HepG2 (cell line): ENCODE data around the gene NKAIN2. TPM values are rescaled to one million over a fixed set of nuclear protein-coding genes. Genes with fewer than 3 reads are reported as not detected.
A peak's percentile ranks its signal among the peaks of the same experiment; 100 is the strongest.

Experiments used
- ATAC-seq: fragments of 200-7000 bp; cut with Tn5 transposase; 3 replicates; pipeline ENCODE4 v1.9.1; 2020; ENCODE audit warnings: mild to moderate bottlenecking, moderate library complexity
- BruUV-seq: library from RNA; stranded (reverse); fragments of 400-500 nt; replicated peaks from 2 replicates; lab custom pipeline; 2021; lab: Mats Ljungman, UMichigan
- CTCF ChIA-PET: fragments of 300-600 bp; formaldehyde crosslinking; extraction: SDS; loops from one replicate; lab custom pipeline; 2021; ENCODE audit warnings: low total read pairs, inconsistent platforms, low intra/inter-chr PET ratio; lab: Yijun Ruan, JAX
- POLR2A ChIA-PET: fragments of 350-600 bp; sonication (Branson Sonifier 250); formaldehyde crosslinking; loops from one replicate; lab custom pipeline; 2020; ENCODE audit warnings: antibody characterized with exemption, inconsistent platforms; lab: Yijun Ruan, JAX
- DNase-seq: peaks from one replicate; pipeline ENCODE4 v3.0.0-alpha.2; 2015; ENCODE audit warnings: low spot score
- FAIRE-seq: peaks from 3 replicates; lab custom pipeline; 2011; peaks lifted over from hg19 to GRCh38; lab: Jason Lieb, UNC
- H2AFZ ChIP-seq: one replicate; pipeline ENCODE4 v1.6.1; 2011; ENCODE audit warnings: low read length, inconsistent platforms
- H3K27ac ChIP-seq: fragments of 300-600 bp; 3 replicates; pipeline ENCODE4 v1.8.0; 2011; ENCODE audit warnings: mixed run types, mild to moderate bottlenecking, mixed read lengths, low read length, inconsistent platforms; ENCODE audit not compliant: insufficient read depth; ENCODE audit errors: extremely low read length
- H3K27me3 ChIP-seq, 2 experiments: fragments of 200-600 bp in 1 of 2; 2 replicates in 1 of 2; 3 replicates in 1 of 2; pipeline versions ENCODE4 v1.6.0 to v1.8.0; 2011; ENCODE audit warnings: low read length in 2 of 2, mild to moderate bottlenecking in 2 of 2, moderate library complexity in 2 of 2, inconsistent platforms in 1 of 2; ENCODE audit not compliant: insufficient read depth in 2 of 2, control insufficient read depth in 1 of 2
- H3K36me3 ChIP-seq, 2 experiments: fragments of 200-600 bp in 1 of 2; replicated peaks in 1 of 2; 2 replicates in 1 of 2; 3 replicates in 1 of 2; pipeline versions ENCODE4 v1.5.1 to v1.8.0; 2011; ENCODE audit warnings: low read length in 2 of 2, inconsistent platforms in 1 of 2; ENCODE audit not compliant: insufficient read depth in 2 of 2, control insufficient read depth in 1 of 2
- H3K4me1 ChIP-seq: 2 replicates; pipeline ENCODE4 v1.5.1; 2012; ENCODE audit warnings: low read length, inconsistent platforms; ENCODE audit not compliant: insufficient read depth
- H3K4me2 ChIP-seq: 2 replicates; pipeline ENCODE4 v1.6.0; 2011; ENCODE audit warnings: low read depth, low read length, inconsistent platforms
- H3K4me3 ChIP-seq, 3 experiments: fragments of 200-600 bp in 1 of 3; sonication (generic), shearing (Covaris generic) in 1 of 3; replicated peaks in 1 of 3; 2 replicates each; pipeline ENCODE4 v1.5.1; 2011 to 2016; ENCODE audit warnings: low read length in 3 of 3, inconsistent platforms in 2 of 3, low read depth in 2 of 3, mild to moderate bottlenecking in 2 of 3, control low read depth in 1 of 3, mixed read lengths in 1 of 3; ENCODE audit not compliant: insufficient read depth in 1 of 3
- H3K79me2 ChIP-seq: one replicate; pipeline ENCODE4 v1.6.1; 2011; ENCODE audit warnings: low read length, inconsistent platforms; ENCODE audit not compliant: insufficient read depth
- H3K9ac ChIP-seq: 2 replicates; pipeline ENCODE4 v1.6.0; 2011; ENCODE audit warnings: mild to moderate bottlenecking, low read depth, low read length, inconsistent platforms; ENCODE audit not compliant: insufficient read depth
- H3K9me3 ChIP-seq: 2 replicates; pipeline ENCODE4 v1.5.1; 2012; ENCODE audit warnings: mild to moderate bottlenecking, low read length
- H4K20me1 ChIP-seq: 2 replicates; pipeline ENCODE4 v1.6.0; 2011; ENCODE audit warnings: inconsistent platforms, mild to moderate bottlenecking, low read length, moderate library complexity; ENCODE audit not compliant: insufficient read depth
- ATF7 ChIP-seq, 2 experiments: fragments of 450-650 bp in 1 of 2; sonication (generic) in 1 of 2; formaldehyde crosslinking in 1 of 2; IDR thresholded peaks; 2 replicates each; pipeline versions ENCODE4 v1.4.0 to v1.6.1; 2016 to 2020; ENCODE audit warnings: antibody characterized with exemption in 1 of 2, mild to moderate bottlenecking in 1 of 2, missing genetic modification reagents in 1 of 2
- CREB1 ChIP-seq, 2 experiments: fragments of 450-650 bp in 1 of 2; IDR thresholded peaks; 2 replicates each; pipeline ENCODE4 v1.6.1; 2016 to 2017; ENCODE audit warnings: control low read depth in 1 of 2, mild to moderate bottlenecking in 1 of 2, missing compliant biosample characterization in 1 of 2, missing genetic modification characterization in 1 of 2
- EP300 ChIP-seq, 3 experiments: sonication (generic) in 1 of 3; formaldehyde crosslinking in 1 of 3; IDR thresholded peaks; 2 replicates each; pipeline versions ENCODE4 v1.5.1 to v1.6.1; 2011 to 2020; ENCODE audit warnings: low read depth in 2 of 3, low read length in 2 of 3, borderline replicate concordance in 1 of 3, improper control_type of control experiment in 1 of 3, mild to moderate bottlenecking in 1 of 3, missing genetic modification reagents in 1 of 3, moderate library complexity in 1 of 3
- HDAC1 ChIP-seq: sonication (generic); formaldehyde crosslinking; IDR thresholded peaks from 2 replicates; pipeline ENCODE4 v1.5.1; 2020; ENCODE audit warnings: mild to moderate bottlenecking, missing genetic modification reagents
- ZNF572 ChIP-seq: sonication (generic); formaldehyde crosslinking; IDR thresholded peaks from 2 replicates; pipeline ENCODE4 v1.5.1; 2020; ENCODE audit warnings: mild to moderate bottlenecking, missing genetic modification reagents
- WGBS: methylation state at CpG from one replicate; pipeline ENCODE4 v1.1.6; 2017; ENCODE audit warnings: low lambda C conversion rate; 5-methylcytosine and 5-hydroxymethylcytosine counted together
- in situ Hi-C: cut with HindIII; loops from 2 replicates; pipeline ENCODE4 v1.10.0; 2017; ENCODE audit warnings: low pct_unique_long_range_greater_than_20kb; ENCODE audit not compliant: extremely low pct_ligation_motif_present
- intact Hi-C: fragments of 100-400 bp; cut with micrococcal nuclease; formaldehyde crosslinking; loops from one replicate; pipeline ENCODE4 v1.10.0; 2022; ENCODE audit not compliant: unreplicated experiment
- polyA plus RNA-seq, 8 experiments: library from polyadenylated mRNA; depleted of rRNA in 3 of 8; stranded (reverse) in 7 of 8; unstranded in 1 of 8; fragments of >200 nt; fragmentation: Illumina TruSeq in 4 of 8; extraction: Trizol in 4 of 8; gene quantifications; 2 replicates each; pipeline versions ENCODE4 v1.2.1 to v1.2.3, GENCODE V29; 2011 to 2016; ENCODE audit warnings: low read depth in 4 of 8, missing spikeins in 1 of 8, mixed read lengths in 1 of 8; ENCODE audit not compliant: insufficient read depth in 1 of 8
- total RNA-seq, 5 experiments: library from RNA; depleted of rRNA; stranded (reverse); fragments of >200 nt; fragmentation: Illumina TruSeq; extraction: Trizol; gene quantifications; 2 replicates each; pipeline ENCODE4 v1.2.3, GENCODE V29; 2016; ENCODE audit warnings: low read depth in 1 of 5

Gene NKAIN2
- total and polyA plus RNA-seq, 2 of the 13 experiments (the other 11 are each of a cell fraction or from before 2014, with no cell fraction given) = not detected

DNA sequence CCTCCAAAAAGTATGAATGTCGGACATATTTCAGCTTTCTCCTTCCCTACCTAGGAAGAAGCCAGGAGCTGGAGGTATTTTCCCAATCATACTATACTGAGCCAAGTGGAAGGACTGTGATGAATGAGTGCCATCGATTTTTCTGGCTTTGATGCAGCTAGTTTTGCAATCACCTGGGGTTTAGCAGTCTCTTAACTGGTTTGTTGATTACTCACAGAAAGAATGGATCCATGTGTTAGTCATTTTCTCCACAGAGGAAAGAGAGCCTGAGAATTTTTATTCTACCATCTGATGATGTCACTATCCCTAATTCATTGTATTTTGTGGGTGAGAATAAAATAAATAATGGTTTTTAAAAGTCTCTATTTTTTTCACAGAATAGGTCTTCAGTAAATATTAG is 875.7 kb downstream of the NKAIN2 start:
- in situ Hi-C loops = no loop called here
- Histone ChIP-seq H3K4me2 (no peak overlapping the region), H4K20me1 (no peaks in the 10 kb centered on the region), H3K79me2 (no peaks in the 10 kb centered on the region), H3K4me3 (no peak overlapping the region), H3K9me3 (peaks cover 49% of the 10 kb centered on the region), H3K27ac (no peak overlapping the region), H3K4me1 (no peaks in the 10 kb centered on the region), H3K27me3 (no peaks in the 10 kb centered on the region), H3K9ac (no peak overlapping the region), H2AFZ (no peak overlapping the region), H3K36me3 (no peaks in the 10 kb centered on the region)
- intact Hi-C loops = no loop called here
- ChIA-PET CTCF (no interaction called here), POLR2A (no interaction called here)
- BruUV-seq = no TSS peak
- no peak for ATAC-seq
- TF ChIP-seq ATF7 (IDR thresholded peaks at IDR 0.05) (peak; percentile 51; the same call in 1 of the 2 replicates), ATF7 (CRISPR knock-in tag; IDR thresholded peaks at IDR 0.05) (no peak), CREB1 (IDR thresholded peaks at IDR 0.05) (peak; percentile 55), CREB1 (CRISPR knock-in tag; IDR thresholded peaks at IDR 0.05) (no peak), ZNF572 (CRISPR knock-in tag) (no peak)
- no peak for DNase-seq
- no peak for FAIRE-seq
- WGBS = 0% methylated on average over 2 of the region's 2 CpGs

DNA sequence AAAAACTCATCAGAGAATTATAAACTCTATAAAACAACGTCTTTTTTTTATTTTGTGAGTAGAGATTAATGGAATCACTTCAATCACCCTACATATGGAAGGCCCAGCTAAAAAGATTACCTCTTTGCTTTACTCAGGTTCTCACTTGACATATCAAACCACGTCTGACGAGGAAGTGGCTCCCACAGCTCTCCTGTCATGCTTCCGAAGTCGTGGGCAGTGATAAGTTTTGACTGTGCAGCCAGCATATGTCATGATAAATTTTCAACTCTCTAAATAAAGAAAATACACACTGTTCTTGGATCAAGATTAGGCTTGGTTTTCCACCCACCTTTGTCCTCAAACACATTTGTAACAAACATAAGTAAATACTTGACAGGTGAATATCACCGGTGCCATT is 879.1 kb downstream of the NKAIN2 start:
- CTCF ChIA-PET = no interaction called here
- Histone ChIP-seq H3K36me3 (no peaks in the 10 kb centered on the region), H3K27me3 (no peaks in the 10 kb centered on the region), H3K9me3 (peaks cover 25% of the 10 kb centered on the region), H3K4me2 (no peak overlapping the region), H3K4me3 (no peak overlapping the region), H3K9ac (no peak overlapping the region), H3K27ac (no peak overlapping the region), H3K4me1 (no peaks in the 10 kb centered on the region), H2AFZ (no peak overlapping the region), H3K79me2 (no peaks in the 10 kb centered on the region), H4K20me1 (no peaks in the 10 kb centered on the region)
- in situ Hi-C loops (no loop called here), intact Hi-C loops (loop anchor here (2.0 kb wide), 1 partner anchor 172 kb away; no protein-coding TSS in a partner anchor)
- no peak for DNase-seq
- POLR2A ChIA-PET = no interaction called here
- no peak for ATAC-seq
- TF ChIP-seq HDAC1 (CRISPR knock-in tag) (no peak), EP300 (IDR thresholded peaks at IDR 0.05; ENCODE audit: low read depth in 2 of 2, low read length in 2 of 2) (no peak), EP300 (CRISPR knock-in tag; IDR thresholded peaks at IDR 0.05; ENCODE audit: borderline replicate concordance) (no peak)
- 5% methylated on average over 6 of the region's 6 CpGs for WGBS
- no peak for FAIRE-seq
- no TSS peak for BruUV-seq
